Liver (tissue), 9 donors: ENCODE results near the gene ARHGAP23. TPM values are rescaled to one million over a fixed set of nuclear protein-coding genes. Genes with fewer than 3 reads are reported as not detected.

ENCODE experiments used
- DNase-seq: peaks from one replicate; pipeline ENCODE4 v3.0.0-alpha.2; 2017; ENCODE audit warnings: low spot score
- H3K27ac ChIP-seq, 2 donors: one replicate each; pipeline ENCODE4 v1.7.0; 2013; ENCODE audit warnings: inconsistent platforms in 2 of 2, low read length in 2 of 2, control low read depth in 1 of 2, low read depth in 1 of 2, mild to moderate bottlenecking in 1 of 2
- H3K27me3 ChIP-seq, 4 donors: one replicate each; pipeline versions ENCODE4 v1.6.1 to v1.7.0; 2013; ENCODE audit warnings: low read length in 3 of 4, inconsistent platforms in 1 of 4, mild to moderate bottlenecking in 1 of 4, moderate library complexity in 1 of 4; ENCODE audit not compliant: control insufficient read depth in 4 of 4, insufficient read depth in 4 of 4
- H3K36me3 ChIP-seq, 4 donors: one replicate each; pipeline versions ENCODE4 v1.6.1 to v1.7.0; 2013; ENCODE audit warnings: low read length in 3 of 4, mild to moderate bottlenecking in 3 of 4, low read depth in 1 of 4, moderate library complexity in 1 of 4; ENCODE audit not compliant: control insufficient read depth in 4 of 4, insufficient read depth in 3 of 4
- H3K4me1 ChIP-seq, 4 donors: one replicate each; pipeline versions ENCODE4 v1.6.1 to v1.7.0; 2013; ENCODE audit warnings: low read length in 3 of 4, mild to moderate bottlenecking in 3 of 4, moderate library complexity in 1 of 4; ENCODE audit not compliant: control insufficient read depth in 4 of 4, insufficient read depth in 4 of 4
- H3K4me3 ChIP-seq, 3 donors: one replicate each; pipeline versions ENCODE4 v1.6.1 to v1.7.0; 2013; ENCODE audit warnings: low read length in 3 of 3, control low read depth in 1 of 3, low read depth in 1 of 3, mild to moderate bottlenecking in 1 of 3
- H3K9ac ChIP-seq, 2 donors: one replicate each; pipeline ENCODE4 v1.7.0; 2013; ENCODE audit warnings: low read length in 2 of 2, mild to moderate bottlenecking in 2 of 2, moderate library complexity in 2 of 2, control low read depth in 1 of 2, low read depth in 1 of 2
- H3K9me3 ChIP-seq, 4 donors: one replicate each; pipeline versions ENCODE4 v1.6.1 to v1.7.0; 2013; ENCODE audit warnings: low read length in 3 of 4; ENCODE audit not compliant: control insufficient read depth in 4 of 4
- ATF3 ChIP-seq: IDR thresholded peaks from 2 replicates; pipeline ENCODE4 v1.6.1; 2016; ENCODE audit warnings: antibody characterized with exemption
- EGR1 ChIP-seq, 2 donors: IDR thresholded peaks; 2 replicates each; pipeline ENCODE4 v1.6.1; 2016 to 2018; ENCODE audit warnings: antibody characterized with exemption in 2 of 2, low read depth in 2 of 2
- FOXA1 ChIP-seq: IDR thresholded peaks from 2 replicates; pipeline ENCODE4 v1.6.1; 2016; ENCODE audit warnings: antibody characterized with exemption
- FOXA2 ChIP-seq: IDR thresholded peaks from 2 replicates; pipeline ENCODE4 v1.6.1; 2016; ENCODE audit warnings: antibody characterized with exemption
- GABPA ChIP-seq, 2 donors: IDR thresholded peaks in 1 of 2; conservative IDR thresholded peaks in 1 of 2; 2 replicates each; pipeline ENCODE4 v1.6.1; 2016; ENCODE audit warnings: antibody characterized with exemption in 2 of 2, mild to moderate bottlenecking in 1 of 2, moderate library complexity in 1 of 2
- HNF4A ChIP-seq, 2 donors: conservative IDR thresholded peaks; 2 replicates each; pipeline ENCODE4 v1.6.1; 2016; ENCODE audit warnings: antibody characterized with exemption in 2 of 2, mild to moderate bottlenecking in 2 of 2
- HNF4G ChIP-seq: IDR thresholded peaks from 2 replicates; pipeline ENCODE4 v1.6.1; 2016; ENCODE audit warnings: antibody characterized with exemption
- JUND ChIP-seq, 2 donors: IDR thresholded peaks; 2 replicates each; pipeline ENCODE4 v1.6.1; 2016; ENCODE audit warnings: antibody characterized with exemption in 2 of 2
- NR2F2 ChIP-seq: IDR thresholded peaks from 2 replicates; pipeline ENCODE4 v1.6.1; 2016; ENCODE audit warnings: antibody characterized with exemption
- RAD21 ChIP-seq, 2 donors: IDR thresholded peaks; 2 replicates each; pipeline ENCODE4 v1.6.1; 2016; ENCODE audit warnings: antibody characterized with exemption in 2 of 2, mild to moderate bottlenecking in 2 of 2
- RXRA ChIP-seq, 2 donors: IDR thresholded peaks; 2 replicates each; pipeline ENCODE4 v1.6.1; 2017 to 2018; ENCODE audit warnings: antibody characterized with exemption in 2 of 2, mild to moderate bottlenecking in 1 of 2
- SP1 ChIP-seq: IDR thresholded peaks from 2 replicates; pipeline ENCODE4 v1.6.1; 2018; ENCODE audit warnings: antibody characterized with exemption, mild to moderate bottlenecking
- TAF1 ChIP-seq: conservative IDR thresholded peaks from 2 replicates; pipeline ENCODE4 v1.6.1; 2016; ENCODE audit warnings: antibody characterized with exemption, mild to moderate bottlenecking
- YY1 ChIP-seq: IDR thresholded peaks from 2 replicates; pipeline ENCODE4 v1.6.1; 2016; ENCODE audit warnings: antibody characterized with exemption, mild to moderate bottlenecking
- WGBS: extraction: QIAGEN DNeasy Blood & Tissue Kit; methylation state at CpG from one replicate; pipeline ENCODE4 v1.1.7; 2013; 5-methylcytosine and 5-hydroxymethylcytosine counted together
- polyA plus RNA-seq, 2 donors: library from polyadenylated mRNA; stranded (reverse) in 1 of 2; unstranded in 1 of 2; fragments of 200-250 nt in 1 of 2; fragments of >200 nt in 1 of 2; fragmentation: Nextera tagmentation in 1 of 2; extraction: Ambion mirVana in 1 of 2; gene quantifications; one replicate each; pipeline versions ENCODE4 v1.2.1 to v1.2.3, GENCODE V29; 2013 to 2015
- total RNA-seq, 2 donors: library from RNA; depleted of rRNA; stranded (reverse); fragments of >200 nt; gene quantifications; one replicate each; pipeline ENCODE4 v1.2.3, GENCODE V29; 2014
- TF ChIP-seq, protein P1 (sequence below): IDR thresholded peaks from 2 replicates; pipeline ENCODE4 v1.6.1; 2016; ENCODE audit warnings: antibody characterized with exemption
- TF ChIP-seq, protein P2 (sequence below): fragments of 150-350 bp; IDR thresholded peaks from 2 replicates; pipeline ENCODE4 v1.5.1; 2017; ENCODE audit warnings: improper control_type of control experiment, low read depth, low read length; ENCODE audit not compliant: missing input control
- TF ChIP-seq, protein P3 (sequence below): IDR thresholded peaks from 2 replicates; pipeline ENCODE4 v1.6.1; 2016; ENCODE audit warnings: antibody characterized with exemption
- TF ChIP-seq, protein P4 (sequence below): IDR thresholded peaks from 2 replicates; pipeline ENCODE4 v1.6.1; 2016; ENCODE audit warnings: antibody characterized with exemption, mild to moderate bottlenecking
- donor health status: healthy.
- donor health status: healthy.
- donor health status: healthy.
- donor health status: healthy.
- donor health status: healthy.

The ARHGAP23 gene
- total and polyA plus RNA-seq, 4 donors, result 0.28 to 31.8 (median 4.6) TPM

- no peaks in the 10 kb centered on the region for H3K9me3 ChIP-seq
- H3K27me3 ChIP-seq, result no peaks in the 10 kb centered on the region
- peaks cover 0 to 7% (median 0%) of the 10 kb centered on the region in 4 donors for H3K4me1 ChIP-seq
- no peak overlapping the region for H3K9ac ChIP-seq
- whole genome bisulfite sequencing, result 88% methylated on average over 11 of the region's 11 CpGs
- no peak overlapping the region for H3K4me3 ChIP-seq
- no peak for DNase-seq
- H3K36me3 ChIP-seq, result peaks cover 0 to 2% (median 0%) of the 10 kb centered on the region in 4 donors
- H3K27ac ChIP-seq, result no peak overlapping the region
- no peak for TF ChIP-seq FOXA1
- TF ChIP-seq RXRA (IDR thresholded peaks at IDR 0.05), result no peak
- no peak for TF ChIP-seq RAD21 (IDR thresholded peaks at IDR 0.05)
- TF ChIP-seq FOXA2, result no peak
- no peak for TF ChIP-seq SP1
- no peak for TF ChIP-seq JUND (IDR thresholded peaks at IDR 0.05)
- TF ChIP-seq, protein P1, sequence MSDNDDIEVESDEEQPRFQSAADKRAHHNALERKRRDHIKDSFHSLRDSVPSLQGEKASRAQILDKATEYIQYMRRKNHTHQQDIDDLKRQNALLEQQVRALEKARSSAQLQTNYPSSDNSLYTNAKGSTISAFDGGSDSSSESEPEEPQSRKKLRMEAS, result no peak
- TF ChIP-seq, protein P2, sequence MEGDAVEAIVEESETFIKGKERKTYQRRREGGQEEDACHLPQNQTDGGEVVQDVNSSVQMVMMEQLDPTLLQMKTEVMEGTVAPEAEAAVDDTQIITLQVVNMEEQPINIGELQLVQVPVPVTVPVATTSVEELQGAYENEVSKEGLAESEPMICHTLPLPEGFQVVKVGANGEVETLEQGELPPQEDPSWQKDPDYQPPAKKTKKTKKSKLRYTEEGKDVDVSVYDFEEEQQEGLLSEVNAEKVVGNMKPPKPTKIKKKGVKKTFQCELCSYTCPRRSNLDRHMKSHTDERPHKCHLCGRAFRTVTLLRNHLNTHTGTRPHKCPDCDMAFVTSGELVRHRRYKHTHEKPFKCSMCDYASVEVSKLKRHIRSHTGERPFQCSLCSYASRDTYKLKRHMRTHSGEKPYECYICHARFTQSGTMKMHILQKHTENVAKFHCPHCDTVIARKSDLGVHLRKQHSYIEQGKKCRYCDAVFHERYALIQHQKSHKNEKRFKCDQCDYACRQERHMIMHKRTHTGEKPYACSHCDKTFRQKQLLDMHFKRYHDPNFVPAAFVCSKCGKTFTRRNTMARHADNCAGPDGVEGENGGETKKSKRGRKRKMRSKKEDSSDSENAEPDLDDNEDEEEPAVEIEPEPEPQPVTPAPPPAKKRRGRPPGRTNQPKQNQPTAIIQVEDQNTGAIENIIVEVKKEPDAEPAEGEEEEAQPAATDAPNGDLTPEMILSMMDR, result no peak
- no peak for TF ChIP-seq EGR1 (IDR thresholded peaks at IDR 0.05; ENCODE audit: low read depth in 2 of 2)
- no peak for TF ChIP-seq YY1
- TF ChIP-seq NR2F2, result no peak
- TF ChIP-seq TAF1, result no peak
- no peak for TF ChIP-seq HNF4G
- TF ChIP-seq ATF3, result no peak
- TF ChIP-seq, protein P3, sequence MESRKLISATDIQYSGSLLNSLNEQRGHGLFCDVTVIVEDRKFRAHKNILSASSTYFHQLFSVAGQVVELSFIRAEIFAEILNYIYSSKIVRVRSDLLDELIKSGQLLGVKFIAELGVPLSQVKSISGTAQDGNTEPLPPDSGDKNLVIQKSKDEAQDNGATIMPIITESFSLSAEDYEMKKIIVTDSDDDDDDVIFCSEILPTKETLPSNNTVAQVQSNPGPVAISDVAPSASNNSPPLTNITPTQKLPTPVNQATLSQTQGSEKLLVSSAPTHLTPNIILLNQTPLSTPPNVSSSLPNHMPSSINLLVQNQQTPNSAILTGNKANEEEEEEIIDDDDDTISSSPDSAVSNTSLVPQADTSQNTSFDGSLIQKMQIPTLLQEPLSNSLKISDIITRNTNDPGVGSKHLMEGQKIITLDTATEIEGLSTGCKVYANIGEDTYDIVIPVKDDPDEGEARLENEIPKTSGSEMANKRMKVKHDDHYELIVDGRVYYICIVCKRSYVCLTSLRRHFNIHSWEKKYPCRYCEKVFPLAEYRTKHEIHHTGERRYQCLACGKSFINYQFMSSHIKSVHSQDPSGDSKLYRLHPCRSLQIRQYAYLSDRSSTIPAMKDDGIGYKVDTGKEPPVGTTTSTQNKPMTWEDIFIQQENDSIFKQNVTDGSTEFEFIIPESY, result no peak
- TF ChIP-seq GABPA (IDR thresholded peaks at IDR 0.05 in 1 of 2, conservative IDR thresholded peaks at IDR 0.05 in 1 of 2), result no peak
- TF ChIP-seq, protein P4, sequence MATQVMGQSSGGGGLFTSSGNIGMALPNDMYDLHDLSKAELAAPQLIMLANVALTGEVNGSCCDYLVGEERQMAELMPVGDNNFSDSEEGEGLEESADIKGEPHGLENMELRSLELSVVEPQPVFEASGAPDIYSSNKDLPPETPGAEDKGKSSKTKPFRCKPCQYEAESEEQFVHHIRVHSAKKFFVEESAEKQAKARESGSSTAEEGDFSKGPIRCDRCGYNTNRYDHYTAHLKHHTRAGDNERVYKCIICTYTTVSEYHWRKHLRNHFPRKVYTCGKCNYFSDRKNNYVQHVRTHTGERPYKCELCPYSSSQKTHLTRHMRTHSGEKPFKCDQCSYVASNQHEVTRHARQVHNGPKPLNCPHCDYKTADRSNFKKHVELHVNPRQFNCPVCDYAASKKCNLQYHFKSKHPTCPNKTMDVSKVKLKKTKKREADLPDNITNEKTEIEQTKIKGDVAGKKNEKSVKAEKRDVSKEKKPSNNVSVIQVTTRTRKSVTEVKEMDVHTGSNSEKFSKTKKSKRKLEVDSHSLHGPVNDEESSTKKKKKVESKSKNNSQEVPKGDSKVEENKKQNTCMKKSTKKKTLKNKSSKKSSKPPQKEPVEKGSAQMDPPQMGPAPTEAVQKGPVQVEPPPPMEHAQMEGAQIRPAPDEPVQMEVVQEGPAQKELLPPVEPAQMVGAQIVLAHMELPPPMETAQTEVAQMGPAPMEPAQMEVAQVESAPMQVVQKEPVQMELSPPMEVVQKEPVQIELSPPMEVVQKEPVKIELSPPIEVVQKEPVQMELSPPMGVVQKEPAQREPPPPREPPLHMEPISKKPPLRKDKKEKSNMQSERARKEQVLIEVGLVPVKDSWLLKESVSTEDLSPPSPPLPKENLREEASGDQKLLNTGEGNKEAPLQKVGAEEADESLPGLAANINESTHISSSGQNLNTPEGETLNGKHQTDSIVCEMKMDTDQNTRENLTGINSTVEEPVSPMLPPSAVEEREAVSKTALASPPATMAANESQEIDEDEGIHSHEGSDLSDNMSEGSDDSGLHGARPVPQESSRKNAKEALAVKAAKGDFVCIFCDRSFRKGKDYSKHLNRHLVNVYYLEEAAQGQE, result no peak
- TF ChIP-seq HNF4A (conservative IDR thresholded peaks at IDR 0.05), result no peak
These were observed 113.0 kb downstream of the ARHGAP23 start for GRCh38 chr17:38541281-38541680.
